PC-9 (cell line): ENCODE data around the gene CDC7.
A peak's percentile ranks its signal among the peaks of the same experiment; 100 is the strongest.

Source experiments
- CTCF ChIP-seq: fragments of 200-600 bp; sonication (generic); conservative IDR thresholded peaks from 2 replicates; pipeline ENCODE4 v1.6.1; 2017; ENCODE audit warnings: mixed run types, antibody characterized with exemption, mild to moderate bottlenecking, moderate library complexity
- EZH2 ChIP-seq: fragments of 200-600 bp; sonication (generic); IDR thresholded peaks from 2 replicates; pipeline ENCODE4 v1.8.0; 2017; ENCODE audit warnings: antibody characterized with exemption, low read depth

- TF ChIP-seq CTCF = peak; percentile 82
- no peak for TF ChIP-seq EZH2
Observed at GRCh38 chr1:91500756-91501522, at the start of gene CDC7.
